GM19395 (cell line): ENCODE results near the gene TMEM41B.
"Not testable (repeated sequence)": the region's sequence is repeated elsewhere in the genome, so short reads cannot be mapped to it uniquely, and the experiment has no call there.

Experiments
- ATAC-seq: cut with Tn5 transposase; IDR thresholded peaks from one replicate; pipeline ENCODE4 v1.9.1; 2021; ENCODE audit warnings: mild to moderate bottlenecking, moderate library complexity; ENCODE audit not compliant: unreplicated experiment

Gene TMEM41B, protein sequence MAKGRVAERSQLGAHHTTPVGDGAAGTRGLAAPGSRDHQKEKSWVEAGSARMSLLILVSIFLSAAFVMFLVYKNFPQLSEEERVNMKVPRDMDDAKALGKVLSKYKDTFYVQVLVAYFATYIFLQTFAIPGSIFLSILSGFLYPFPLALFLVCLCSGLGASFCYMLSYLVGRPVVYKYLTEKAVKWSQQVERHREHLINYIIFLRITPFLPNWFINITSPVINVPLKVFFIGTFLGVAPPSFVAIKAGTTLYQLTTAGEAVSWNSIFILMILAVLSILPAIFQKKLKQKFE

DNA sequence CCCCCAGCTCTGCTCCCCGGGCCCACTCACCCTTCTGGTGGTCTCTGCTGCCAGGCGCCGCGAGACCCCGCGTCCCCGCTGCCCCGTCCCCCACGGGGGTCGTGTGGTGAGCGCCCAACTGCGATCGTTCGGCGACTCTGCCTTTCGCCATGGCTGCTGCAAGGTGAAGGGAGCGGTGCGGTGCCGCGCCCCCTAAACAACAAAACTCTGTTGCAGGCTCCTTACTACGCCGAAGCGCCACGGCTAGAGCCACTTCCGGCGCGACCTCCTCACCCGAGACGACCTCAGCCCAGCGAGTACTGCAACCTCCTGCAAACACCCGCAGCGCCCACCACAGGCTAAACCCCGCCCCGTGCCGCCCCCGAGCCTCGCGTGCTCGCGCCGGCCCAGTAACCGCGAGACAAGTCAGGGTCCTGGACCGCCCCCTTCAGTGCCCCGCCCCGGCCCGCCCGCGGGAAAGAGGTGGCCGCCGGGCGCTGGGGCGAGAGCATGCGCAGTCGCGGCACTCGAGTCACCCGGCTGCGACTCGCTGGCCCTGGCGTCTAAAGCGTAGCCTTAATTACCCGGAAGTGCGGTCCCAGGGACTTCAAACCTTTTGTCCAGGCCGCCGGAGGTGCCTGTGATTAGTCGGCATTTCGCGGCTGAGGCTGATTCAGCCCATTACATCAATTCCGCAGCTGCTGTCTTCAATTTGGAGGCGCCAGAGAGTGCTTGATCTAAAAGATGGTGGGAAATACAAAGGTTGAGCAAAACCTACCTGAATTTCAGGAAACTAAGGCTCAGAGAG lies at the start of gene TMEM41B:
Gene TMEM41B, minus strand, starts transcription at position 303 of the 787 bp plus-strand sequence. Its CDS starts 152 bp downstream, at position 151.
- ATAC-seq = peak; percentile 98

DNA sequence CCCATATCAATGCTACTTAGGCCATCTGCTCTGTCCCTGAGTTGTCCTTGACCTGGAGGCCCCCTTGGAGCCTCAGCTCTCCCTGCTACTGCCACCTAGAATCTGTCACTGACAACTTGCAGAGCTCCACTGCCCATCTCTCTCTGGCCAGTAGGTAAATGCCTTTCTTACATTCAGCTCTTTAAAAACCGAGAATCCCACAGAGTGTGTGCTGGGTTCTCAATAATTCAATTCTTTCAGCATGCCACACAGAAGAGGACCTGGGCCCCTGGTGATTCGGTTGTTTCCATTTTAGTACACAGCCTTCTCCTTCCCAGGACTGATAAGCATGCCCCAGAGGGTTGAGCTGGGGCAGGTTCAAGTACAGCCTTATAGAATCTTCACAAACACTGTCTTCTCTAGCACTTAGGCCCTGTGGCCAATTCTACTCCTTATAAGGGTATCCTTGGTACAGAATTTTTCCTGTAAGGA lies 48.0 kb upstream of the TMEM41B start:
- ATAC-seq = no peak

DNA sequence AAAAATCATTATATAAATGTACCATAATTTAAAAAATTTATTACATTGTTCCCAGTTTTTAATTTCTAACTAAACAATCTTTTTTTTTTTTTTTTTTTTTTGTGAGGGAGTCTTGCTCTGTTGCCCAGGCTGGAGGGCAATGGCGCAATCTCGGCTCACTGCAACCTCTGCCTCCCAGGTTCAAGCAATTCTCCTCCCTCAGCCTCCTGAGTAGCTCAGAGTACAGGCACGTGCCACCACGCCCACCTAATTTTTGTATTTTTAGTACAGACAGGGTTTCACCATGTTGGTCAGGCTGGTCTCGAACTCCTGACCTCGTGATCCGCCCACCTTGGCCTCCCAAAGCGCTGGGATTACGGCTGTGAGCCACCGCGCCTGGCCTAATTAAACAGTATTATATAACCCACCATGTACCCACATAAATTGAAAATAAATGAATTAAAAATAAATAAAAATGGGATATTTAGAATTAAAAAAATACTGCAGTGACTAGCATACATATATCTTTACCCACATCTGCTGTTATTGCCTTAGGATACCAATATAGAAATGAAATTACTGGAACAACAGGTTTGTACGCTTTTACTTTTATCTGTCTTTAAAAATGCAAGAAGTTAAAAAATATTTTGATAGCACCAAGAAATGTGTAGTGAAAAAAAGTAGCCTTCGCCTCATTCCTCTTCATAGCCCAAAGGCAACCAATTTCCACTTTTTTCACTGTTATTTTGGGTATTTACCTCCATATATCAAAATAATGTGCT lies 46.6 kb upstream of the TMEM41B start:
- ATAC-seq = not testable (repeated sequence)

DNA sequence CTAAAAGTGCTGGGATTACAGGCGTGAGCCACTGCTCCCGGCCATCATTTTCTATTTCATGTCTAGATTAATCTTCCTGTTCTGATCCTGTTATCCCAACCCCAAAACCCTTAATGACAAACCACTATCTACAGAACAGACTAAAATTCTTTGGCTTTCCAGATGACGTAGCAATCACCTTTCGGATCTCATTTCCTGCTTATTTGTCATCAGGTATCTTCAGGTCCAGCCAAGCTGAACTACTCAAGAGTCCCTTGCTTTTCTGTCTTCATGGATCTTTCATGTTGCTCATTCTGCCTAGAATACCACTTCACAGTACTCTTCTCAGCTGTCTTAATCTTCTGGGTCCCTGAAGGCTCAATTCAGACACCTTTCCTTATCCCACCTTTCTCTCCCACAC lies 42.6 kb upstream of the TMEM41B start:
- ATAC-seq = no peak

DNA sequence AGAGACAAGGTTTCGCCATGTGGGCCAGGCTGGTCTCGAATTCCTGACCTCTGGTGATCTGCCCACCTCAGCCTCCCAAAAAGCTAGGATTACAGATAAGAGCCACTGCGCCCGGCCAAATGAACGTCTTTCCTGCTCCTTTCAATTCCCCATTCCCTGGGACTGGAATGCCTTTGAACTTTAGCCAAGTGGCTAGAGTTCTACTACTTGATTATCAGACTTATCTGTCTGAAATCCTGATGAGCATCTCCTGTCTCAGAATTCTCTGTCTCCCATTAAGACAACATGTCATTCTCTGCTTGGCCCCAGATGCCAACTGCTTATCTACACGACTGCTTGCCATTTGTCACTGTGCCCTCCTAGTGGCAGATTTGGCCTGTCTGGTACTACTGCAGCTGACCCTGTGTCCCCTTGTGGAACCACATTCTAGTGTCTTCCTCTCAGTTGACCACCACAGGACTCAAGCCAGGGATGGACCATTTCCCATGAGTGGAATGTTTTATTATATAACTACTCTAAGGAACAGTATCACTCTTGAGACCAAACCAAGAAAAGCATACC lies 37.0 kb upstream of the TMEM41B start:
- no peak for ATAC-seq

DNA sequence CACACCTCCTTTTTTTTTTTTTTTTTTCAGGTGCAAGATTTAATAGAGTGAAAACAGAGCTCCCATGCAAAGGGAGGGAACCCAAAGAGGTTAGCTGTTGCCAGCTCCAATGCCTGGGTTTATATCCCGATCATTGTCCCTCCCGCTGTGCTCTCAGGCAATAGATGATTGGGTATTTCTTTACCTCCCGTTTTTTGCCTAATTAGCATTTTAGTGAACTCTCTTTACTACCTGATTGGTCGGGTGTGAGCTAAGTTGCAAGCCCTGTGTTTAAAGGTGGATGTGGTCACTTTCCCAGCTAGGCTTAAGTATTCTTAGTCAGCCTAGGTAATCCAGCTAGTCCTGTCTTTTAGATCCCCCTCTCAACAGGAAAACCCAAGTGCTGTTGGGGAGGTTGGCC lies 33.4 kb upstream of the TMEM41B start:
- ATAC-seq = not testable (repeated sequence)

DNA sequence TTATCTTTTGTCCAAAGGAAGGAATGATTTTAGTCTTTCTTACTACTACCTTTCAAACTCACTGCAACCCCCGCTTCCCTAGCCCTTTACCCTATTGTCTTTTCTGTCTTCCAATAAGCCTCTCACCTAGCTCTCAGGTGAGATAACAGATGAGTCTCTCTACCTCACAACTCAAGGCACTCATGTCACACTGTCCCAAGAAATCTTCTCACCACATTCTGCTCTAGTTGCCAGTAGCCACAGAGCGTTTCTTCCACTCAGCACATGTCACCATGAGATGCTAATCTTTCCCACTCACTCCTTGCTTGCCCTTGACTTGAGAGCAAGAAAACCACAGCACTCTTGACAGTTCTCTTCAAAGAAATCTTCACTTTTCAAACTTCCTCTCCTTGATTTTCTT lies 32.7 kb upstream of the TMEM41B start:
- ATAC-seq = no peak

DNA sequence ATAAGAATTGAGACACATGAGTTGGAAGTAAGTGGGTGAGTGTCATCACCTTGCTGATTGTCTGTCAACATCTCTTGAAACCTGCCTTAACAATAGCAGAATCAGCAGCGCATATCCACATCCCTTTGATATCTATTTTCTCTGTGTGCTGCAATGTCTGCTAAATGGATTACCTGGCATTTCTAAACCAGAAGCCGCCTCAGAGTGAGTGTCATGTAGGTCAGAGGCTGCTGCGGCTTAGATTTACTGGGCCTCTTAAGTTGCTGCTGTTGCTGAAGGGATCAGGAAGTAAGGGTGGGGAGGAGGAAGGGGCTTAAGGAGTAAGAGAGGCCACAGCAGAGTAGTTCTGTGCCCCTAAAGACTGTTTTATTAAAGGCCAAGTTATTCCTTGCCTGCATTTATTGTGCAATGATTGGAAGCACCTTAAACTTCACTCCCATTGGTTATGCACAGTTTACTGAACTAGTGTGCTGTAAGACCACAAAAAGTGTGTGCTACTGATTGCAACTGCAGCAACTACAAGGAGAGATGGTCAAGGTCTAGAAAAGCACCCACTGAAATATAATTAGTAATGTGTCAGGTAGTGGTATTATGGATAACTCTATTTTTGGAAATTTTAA lies 29.8 kb upstream of the TMEM41B start:
- no peak for ATAC-seq

DNA sequence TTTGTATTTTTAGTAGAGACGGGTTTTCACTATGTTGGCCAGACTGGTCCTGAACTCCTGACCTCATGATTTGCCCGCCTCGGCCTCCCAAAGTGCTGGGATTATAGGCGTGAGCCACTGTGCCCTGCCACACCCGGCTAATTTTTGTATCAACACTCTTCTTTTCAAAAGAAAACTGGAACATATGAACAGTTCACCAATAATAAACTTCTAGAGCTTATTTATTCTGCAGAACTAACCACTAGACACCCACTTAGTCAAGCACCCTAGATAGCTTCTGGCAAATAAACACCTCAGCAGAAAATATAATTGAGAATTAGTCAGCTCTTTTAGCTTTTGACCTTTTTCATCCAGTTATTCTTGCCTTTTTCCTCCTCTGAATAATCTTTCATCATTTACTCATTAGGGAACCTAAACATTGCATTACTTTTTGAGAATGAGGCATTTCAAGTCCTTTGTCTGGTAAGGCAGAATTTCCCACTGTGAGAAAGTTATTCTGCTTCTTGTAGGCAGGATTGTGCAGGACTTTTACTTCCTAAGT lies 27.3 kb upstream of the TMEM41B start:
- ATAC-seq = no peak

DNA sequence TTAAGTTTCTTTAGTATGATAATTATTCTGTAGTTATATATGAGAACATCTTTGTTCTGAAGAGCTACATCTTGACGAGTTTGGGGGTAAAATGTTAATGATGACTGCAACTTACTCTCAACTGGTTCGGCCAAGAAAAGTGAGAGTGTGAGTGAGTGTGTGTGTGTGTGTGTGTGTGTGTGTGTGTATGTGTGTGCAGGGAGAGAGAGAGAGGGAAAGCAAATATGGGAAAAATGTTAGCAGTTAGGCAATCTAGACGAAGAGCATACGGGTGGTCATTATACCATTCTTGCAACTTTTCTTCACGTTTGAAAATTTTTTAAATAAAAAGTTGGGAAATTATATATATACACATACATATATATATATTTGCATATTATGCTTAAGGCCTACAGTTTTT lies 18.3 kb upstream of the TMEM41B start:
- no peak for ATAC-seq

DNA sequence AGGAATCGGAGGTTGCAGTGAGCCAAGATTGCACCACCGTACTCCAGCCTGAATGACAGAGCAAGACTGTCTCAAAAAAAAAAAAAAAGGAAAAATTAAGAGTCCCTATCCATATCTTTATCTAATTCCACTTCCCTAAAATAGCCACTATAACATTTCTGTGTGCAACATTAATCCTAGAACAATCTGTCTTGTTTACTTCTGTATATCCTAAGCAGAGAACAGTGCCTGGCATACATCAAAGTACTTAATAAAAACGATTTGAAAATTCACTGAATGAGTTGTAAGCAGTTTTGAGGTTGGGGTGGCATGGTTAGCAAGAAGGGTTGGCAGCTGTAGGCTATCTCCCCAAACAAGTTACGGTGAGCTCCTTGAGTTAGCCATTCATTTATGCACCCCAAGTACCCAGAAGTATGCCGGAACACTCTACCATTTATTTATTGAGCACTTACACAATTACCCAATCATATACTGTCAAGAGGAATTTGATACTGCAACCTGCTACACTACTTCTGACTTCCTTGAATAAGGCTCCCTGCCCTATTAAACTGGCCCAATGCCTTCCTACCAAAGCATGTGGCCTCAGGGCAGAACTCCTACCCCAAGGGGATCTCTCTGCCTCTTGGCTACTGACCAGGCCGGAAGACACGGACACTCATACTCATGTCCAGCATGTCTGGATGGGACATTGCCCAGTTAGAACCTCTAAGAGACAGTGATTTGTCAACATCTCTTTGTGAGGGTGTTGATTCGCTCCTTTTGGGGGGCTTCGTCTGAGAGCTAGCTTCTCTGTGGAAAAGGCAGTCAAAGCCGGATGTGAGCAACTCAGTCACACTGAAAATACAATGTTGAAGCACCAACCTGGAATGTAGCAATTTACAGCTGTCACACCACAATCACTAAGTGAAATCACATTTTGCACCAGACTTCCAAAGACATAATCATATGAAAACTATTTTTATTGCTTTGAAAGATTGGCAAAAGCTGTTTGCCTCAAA lies 16.3 kb upstream of the TMEM41B start:
- ATAC-seq = no peak

DNA sequence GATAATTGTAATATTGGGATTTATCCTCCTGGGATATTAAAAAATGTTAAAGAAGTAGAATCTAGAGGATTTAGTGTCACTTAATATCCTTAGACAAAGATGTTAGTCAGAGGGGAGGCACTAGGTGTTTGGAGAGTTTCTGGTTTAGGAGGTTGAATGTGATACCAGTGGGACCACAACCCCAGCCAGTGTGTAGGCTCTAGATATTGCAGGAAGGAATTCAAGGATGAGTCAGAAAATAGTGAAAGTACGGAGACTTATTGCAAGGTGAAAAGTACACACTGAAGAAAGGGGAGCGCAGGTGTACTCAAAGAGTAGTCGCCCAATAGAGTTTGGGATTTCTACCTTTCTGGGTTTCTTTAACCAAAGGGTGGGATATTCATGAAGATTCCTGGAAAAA lies 5.7 kb upstream of the TMEM41B start:
- no peak for ATAC-seq

DNA sequence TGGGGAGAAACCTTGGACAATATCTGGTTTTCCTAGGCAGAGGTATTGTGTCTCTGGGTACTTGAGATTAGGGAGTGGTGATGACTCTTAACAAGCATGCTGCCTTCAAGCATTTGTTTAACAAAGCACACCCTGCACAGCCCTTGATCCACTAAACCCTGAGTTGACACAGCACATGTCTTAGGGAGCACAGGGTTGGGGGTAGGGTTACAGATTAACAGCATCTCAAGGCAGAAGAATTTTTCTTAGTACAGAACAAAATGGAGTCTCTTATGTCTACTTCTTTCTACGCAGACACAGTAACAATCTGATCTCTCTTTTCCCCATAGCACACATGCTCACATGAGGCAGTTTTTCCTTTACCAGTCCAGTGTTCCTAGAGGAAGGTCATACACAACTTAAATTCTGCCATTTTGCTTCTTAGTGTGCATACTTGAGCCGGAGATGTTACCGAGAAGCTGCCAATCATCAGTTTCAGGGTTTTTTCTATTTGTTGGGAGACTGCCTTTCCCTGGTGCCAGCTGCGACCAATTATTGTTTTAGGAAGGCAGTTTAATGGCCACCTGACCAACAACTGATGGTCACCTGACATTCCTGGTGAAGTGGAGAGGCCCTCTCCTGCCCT lies 5.1 kb upstream of the TMEM41B start:
- ATAC-seq = not testable (repeated sequence)

DNA sequence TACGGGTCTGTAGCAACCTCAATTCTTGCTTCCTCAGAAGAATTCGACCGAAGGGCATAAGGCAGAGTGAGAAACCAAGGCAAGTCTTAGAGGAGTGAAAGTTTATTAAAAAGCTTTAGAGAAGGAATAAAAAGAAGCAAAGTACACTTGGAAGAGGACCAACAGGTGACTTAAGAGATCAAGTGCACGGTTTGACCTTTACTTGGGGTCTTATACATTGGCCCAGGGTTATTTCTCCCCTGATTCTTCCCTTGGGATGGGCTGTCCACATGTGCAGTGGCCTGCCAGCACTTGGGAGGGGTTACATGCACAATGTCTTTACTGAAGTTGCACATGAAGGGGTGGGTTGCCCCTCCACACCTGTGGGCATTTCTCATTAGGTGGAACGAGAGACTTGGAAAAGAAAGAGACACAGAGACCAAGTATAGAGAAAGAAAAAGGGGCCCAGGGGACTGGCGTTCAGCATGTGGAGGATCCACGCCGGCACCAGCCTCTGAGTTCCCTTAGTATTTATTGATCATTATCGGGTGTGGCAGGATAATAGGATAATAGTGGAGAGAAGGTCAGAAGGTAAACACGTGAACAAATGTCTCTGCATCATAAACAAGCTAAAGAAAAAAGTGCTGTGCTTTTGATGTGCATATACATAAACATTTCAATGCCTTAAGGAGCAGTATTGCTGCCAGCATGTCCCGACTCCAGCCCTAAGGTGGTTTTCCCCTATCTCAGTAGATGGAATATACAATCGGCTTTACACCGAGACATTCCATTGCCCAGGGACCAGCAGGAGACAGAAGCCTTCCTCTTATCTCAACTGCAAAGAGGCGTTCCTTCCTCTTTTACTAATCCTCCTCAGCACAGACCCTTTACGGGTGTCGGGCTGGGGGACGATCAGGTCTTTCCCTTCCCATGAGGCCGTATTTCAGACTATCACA lies 4.3 kb upstream of the TMEM41B start:
- not testable (repeated sequence) for ATAC-seq

DNA sequence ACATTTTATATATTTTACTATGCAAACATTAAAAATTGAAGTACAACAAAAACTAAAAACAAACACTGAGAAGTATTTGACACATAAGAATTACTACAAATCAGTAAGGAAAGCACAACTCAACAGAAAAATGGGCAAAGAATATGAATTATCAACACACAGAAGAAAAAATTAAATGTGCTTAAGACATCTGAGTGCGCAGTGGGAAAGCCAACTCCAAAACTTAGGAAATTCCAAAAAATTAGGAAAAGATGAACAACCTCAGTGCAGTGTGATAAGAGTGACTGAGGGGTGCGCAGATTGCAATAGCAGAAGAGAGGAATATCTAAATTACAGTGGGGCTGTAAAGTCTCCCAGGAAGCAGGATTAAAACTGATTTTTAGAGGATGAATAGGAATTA lies 1.9 kb upstream of the TMEM41B start:
- ATAC-seq = no peak

DNA sequence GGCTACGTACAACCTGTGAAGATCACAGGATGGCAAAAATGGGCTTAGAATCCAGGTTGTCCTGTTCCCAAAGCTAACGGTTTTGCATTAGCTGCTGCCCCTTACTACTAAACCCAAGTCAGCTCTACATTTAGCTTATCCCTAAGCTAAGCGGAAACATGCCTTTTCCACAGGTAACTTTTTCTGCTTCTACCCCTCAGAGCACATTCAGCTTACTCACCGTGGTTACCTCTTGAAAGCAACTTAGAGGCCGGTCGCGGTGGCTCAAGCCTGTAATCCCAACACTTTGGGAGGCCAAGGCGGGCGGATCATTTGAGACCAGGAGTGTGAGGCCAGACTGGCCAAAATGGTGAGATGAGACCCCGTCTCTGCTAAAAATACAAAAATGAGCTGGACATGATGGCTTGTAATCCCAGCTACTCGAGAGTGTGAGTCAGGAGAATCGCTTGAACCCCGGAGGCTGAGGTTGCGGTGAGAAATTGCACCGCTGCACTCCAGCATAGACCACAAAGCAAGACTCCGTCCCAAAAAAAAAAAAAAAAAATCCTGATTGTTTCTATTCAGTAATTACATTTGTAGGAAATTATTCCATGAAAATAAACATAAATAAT lies 790 bp upstream of the TMEM41B start:
- no peak for ATAC-seq

DNA sequence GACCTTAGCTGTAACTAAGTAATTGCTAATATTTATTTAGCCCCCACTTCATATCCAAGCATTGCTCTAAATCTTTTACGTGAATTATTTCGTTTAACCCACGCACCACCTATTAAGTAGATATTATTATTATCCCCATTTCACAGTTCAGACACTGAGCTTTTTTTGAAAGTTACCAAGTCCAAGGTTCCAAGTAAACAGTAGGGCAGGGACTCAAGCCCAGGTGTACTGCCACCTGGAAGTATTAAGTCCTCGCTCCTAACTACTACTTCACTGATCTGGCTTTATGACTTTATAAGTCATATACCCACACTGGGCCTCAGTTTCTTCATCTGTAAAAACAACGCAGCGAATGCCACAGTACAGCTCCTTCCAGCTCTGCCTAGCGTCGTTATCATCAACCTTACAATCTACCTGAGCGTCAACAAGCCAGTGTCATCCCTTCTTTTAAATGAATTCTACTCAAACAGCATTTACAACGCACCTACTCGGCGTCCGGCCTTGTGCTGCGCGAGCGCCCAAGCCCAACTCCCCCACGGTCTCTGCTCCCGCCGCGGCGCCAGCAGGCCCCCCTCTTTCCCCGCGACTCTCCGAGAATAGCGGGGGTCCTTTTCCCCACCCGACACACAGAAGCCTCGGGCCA lies 624 bp downstream of the TMEM41B start:
- peak; percentile 25 for ATAC-seq
